ENCODE data around the gene PIK3R6.

GRCh38 chr17:8821446-8822105 is 45.9 kb downstream of the PIK3R6 start:
- TF ChIP-seq, protein P1, sequence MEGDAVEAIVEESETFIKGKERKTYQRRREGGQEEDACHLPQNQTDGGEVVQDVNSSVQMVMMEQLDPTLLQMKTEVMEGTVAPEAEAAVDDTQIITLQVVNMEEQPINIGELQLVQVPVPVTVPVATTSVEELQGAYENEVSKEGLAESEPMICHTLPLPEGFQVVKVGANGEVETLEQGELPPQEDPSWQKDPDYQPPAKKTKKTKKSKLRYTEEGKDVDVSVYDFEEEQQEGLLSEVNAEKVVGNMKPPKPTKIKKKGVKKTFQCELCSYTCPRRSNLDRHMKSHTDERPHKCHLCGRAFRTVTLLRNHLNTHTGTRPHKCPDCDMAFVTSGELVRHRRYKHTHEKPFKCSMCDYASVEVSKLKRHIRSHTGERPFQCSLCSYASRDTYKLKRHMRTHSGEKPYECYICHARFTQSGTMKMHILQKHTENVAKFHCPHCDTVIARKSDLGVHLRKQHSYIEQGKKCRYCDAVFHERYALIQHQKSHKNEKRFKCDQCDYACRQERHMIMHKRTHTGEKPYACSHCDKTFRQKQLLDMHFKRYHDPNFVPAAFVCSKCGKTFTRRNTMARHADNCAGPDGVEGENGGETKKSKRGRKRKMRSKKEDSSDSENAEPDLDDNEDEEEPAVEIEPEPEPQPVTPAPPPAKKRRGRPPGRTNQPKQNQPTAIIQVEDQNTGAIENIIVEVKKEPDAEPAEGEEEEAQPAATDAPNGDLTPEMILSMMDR (IDR thresholded peaks at IDR 0.05; ENCODE audit: low read depth, low read length, poor library complexity, severe bottlenecking), result no peak
- TF ChIP-seq EZH2phosphoT487 (IDR thresholded peaks at IDR 0.05; ENCODE audit: borderline replicate concordance, low read length), result no peak

Data from DOHH2 (cell line).